ENCODE measurements around the gene MMP24.
"Not testable (repeated sequence)": the region's sequence is repeated elsewhere in the genome, so short reads cannot be mapped to it uniquely, and the experiment has no call there.

MMP24 gene

GRCh38 chr20:35311822-35312221, 85.3 kb downstream of the MMP24 start:
- DNase-seq (ENCODE audit: low spot score), result no peak

- DNase-seq (ENCODE audit: low spot score), result no peak
Observed at GRCh38 chr20:35312318-35312717, 85.8 kb downstream of the MMP24 start.

DNA sequence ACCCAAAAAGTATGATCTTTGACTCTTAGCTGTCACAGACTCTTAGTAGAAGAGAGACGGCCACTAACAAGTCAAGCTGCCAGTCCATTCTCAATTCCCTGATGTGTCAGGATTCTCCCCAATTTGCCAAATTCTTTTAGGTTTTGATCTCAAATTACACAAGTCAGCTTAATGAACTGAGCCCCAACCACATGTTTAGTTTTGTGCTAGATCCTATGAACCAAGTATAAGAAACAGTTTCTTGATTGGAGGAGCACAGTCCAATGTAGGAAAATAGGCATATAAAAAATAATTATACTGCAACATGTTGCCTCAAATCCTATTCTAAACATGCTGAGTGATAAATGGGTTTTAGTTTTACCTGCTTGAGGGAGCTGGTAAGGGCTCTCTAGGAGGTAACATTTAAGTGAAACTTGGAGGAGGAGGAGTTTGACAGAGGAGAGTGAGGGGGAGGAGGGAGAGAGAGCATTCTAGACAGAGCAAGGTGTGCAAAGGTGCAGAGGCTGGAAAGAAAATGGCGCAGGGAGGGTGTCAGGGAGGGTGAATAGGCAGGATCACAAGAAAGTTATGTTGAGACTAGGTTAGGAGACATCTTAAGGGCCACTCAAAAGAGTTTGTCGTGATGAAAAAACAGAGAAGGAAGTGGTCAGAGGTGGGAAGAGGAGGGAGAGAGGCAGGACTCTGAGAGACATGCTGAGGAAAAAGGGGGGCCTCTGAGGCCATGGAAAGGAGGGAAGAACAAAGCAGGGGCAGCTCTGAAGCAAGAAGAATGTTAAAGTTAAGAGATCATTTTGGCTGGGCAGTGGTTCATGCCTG, 88.5 kb downstream of the MMP24 start:
- DNase-seq (ENCODE audit: low spot score), result no peak

DNA sequence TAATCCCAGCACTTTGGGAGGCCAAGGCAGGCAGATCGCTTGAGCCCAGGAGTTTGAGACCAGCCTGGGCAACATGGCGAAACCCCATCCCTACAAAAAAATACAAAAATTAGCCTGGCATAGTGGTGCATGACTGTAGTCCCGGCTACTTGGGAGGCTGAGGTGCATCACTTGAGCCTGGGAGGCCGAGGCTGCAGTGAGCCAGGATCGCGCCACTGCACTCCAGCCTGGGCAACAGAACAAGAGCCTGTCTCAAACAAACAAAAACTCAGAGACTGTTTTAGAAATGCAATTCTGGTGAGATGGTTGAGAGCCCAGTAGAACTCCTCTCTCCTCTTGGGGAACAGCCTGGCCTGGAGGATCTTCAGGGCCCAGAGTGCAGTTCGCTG, 89.1 kb downstream of the MMP24 start:
- DNase-seq (ENCODE audit: low spot score), result not testable (repeated sequence)

- DNase-seq (ENCODE audit: low spot score), result no peak
Observed at GRCh38 chr20:35316086-35316485, 89.6 kb downstream of the MMP24 start.

DNA sequence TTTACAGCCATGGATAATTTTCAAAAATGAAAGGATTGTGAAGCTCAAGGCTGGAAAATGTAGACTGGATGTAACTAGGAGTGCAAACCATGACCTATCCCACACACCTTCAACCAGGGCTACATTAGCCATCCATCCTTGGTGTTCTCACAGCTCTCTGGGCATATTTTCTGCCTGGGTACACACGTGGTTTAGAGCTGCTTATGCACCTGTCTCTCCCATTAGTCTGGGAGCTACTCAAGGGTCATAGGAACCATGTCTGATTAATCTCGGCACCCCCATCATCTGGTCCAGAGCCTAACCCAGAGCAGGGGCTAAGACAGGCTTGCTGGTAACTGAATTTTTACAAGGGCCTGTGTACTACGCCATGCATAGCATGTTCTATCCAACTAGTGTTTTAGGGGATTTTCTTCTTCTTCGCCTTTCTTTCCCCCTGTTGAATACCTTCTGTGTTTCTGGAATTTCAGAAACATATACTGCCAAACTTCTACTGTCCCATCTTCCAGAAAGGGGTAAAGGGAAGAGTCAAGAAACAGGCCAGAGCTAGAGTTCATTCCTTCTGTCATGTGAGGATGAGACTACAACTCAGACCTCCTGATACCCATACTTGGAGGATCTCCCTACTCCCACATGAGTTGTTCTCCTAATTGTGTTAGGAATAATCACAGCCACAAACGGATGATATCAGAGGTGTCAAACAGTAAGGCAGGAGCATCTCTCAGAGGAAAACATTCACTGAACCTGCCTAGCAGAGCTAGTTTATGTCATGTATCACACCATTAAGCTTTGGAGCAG, 91.1 kb downstream of the MMP24 start:
- DNase-seq (ENCODE audit: low spot score), result no peak

GRCh38 chr20:35318502-35319157, 92.1 kb downstream of the MMP24 start:
- no peak for DNase-seq (ENCODE audit: low spot score)

DNA sequence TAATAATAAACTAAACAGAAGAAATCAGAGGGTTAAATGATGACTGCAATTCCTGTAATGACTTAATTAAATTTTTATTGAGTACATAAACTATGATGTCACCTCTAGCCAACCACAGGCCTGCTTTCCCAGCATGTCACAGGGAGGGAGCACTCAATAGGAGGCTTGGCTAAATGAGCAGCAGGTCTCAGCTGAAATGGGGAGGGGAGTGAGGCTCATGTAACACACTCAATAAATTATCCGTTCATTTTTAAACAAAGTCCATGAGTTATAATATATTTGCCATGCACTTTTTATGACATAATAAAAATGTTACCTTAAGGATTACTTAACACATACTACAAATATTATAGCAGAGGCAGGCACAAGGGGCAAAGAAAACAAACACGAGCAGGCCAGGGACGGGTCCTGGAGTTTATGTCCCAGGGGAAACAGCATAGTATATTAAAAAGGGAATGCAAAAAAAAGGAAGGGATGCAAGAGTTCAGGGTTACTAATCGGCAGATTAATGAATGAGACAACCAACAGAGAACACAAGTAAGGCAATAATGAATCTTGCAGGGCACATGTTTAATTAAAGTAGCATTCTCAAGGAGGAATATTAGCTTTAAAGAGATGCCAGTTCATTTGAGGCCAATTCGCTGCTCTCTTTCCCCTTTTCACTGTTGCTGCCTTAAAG, 92.8 kb downstream of the MMP24 start:
- DNase-seq (ENCODE audit: low spot score), result no peak

GRCh38 chr20:35319871-35320197, 93.3 kb downstream of the MMP24 start:
- DNase-seq (ENCODE audit: low spot score), result no peak

- no peak for DNase-seq (ENCODE audit: low spot score)
Observed at GRCh38 chr20:35320396-35321126, 94.1 kb downstream of the MMP24 start.

DNA sequence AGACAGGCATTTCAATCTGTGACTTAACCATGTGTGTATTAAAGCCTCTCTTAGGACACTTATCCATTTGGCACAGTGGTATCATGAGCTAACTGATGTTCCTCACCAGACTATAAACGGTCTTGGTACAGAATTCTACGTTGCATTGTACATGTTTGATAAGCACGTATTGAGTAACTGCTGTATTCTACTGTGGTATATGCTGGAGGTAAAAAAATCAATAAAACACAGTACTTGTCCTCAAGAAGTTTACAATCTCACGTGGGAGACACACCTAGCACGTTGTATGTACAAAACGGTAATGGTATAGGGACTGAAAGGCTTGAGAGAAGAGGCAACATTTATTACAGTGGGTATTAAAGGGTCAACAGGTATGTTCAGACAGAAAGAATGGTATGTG, 98.9 kb downstream of the MMP24 start:
- DNase-seq (ENCODE audit: low spot score), result no peak

GRCh38 chr20:35326021-35326739, 99.7 kb downstream of the MMP24 start:
- DNase-seq (ENCODE audit: low spot score), result no peak

Data from left forelimb (tissue), 1 donor.